NCI-H2081 (cell line): ENCODE measurements around the gene ARID1B.

Experiments used
- DNase-seq, 2 experiments: peaks; one replicate each; lab custom pipeline; 2025; lab: John Stamatoyannopoulos, UW

Gene ARID1B

GRCh38 chr6:157054531-157054979 is 277.4 kb downstream of the ARID1B start:
- DNase-seq: no peak

DNA sequence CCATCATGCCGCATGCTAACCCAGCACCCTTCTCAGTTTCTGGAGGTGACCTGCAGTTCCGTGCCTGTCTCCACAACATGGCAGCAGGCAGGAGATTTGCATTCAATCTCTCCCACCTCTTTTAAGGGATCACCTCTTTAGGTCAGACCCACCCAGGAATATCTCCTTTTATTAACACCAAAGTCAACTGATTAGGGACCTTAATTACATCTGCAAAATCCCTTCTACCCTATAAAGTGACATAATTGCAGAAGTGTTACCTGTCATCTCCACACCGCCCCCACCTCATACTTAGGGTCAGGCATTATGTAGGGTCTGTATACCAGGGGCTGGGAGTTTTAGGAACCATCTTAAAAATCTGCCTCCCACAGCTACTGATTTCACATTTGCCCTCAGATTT is 278.7 kb downstream of the ARID1B start:
- DNase-seq: no peak

DNA sequence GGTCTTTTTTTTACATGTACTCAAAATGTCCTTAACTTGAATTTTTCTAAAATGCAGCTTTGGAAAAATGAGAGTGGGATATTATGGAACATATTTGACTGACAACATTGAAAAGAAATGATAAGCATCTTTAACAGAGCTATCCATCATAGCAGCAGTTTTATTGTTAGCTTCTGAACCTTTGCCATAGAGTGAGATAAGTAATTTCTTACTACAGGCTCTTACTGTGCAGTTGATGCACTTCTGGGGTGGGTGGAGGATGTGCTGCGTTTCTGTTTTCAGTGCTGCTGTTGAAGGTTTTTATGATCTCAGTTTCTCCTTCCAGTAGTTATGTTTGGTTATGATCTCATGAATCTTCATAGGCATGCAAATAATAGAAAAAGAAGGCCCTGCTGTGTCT is 279.1 kb downstream of the ARID1B start:
- no peak for DNase-seq

DNA sequence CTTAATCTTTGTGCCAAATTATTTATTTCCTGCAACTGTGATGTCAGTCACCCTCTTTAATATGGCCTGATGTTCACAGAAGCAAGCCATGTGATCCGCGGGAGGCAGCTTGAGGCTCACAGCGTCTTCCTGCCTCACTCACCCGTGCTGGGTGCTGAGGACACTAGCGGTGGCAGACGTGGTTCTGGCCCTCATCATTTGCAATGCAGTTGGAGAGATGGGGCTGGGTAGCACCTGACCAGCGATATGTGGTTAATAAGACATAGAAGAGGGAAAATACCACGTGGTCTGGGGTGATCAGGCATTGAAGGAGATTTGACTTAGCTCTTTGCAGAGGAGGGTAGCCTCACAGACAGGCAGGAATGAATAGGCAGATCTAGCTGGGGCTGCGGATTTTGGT is 281.4 kb downstream of the ARID1B start:
- DNase-seq: no peak

- DNase-seq: no peak
These were observed 282.6 kb downstream of the ARID1B start for GRCh38 chr6:157059781-157060180.

DNA sequence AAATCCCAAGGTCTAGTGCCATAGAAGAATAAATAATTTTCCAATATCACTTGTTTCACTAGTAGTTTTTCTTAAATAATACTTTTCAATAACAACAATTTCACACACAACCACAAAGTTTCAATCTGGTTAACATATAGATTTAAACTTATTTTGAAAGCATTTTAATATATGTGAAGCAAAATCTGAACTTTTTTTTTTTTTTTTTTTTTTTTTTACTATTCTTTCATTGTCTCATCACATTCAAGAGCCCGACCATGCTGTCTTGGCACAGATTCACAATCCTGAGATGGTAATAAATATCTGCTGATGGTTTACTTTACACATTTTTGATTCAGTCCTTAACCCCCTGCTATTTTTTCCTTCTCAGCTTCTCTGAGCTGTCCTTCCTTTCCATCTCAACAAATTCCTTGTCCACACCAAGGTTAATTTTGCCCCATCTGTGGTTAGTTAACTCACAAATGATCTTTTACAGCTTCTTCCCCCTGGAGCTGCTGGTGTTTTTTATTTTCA is 283.3 kb downstream of the ARID1B start:
- no peak for DNase-seq

DNA sequence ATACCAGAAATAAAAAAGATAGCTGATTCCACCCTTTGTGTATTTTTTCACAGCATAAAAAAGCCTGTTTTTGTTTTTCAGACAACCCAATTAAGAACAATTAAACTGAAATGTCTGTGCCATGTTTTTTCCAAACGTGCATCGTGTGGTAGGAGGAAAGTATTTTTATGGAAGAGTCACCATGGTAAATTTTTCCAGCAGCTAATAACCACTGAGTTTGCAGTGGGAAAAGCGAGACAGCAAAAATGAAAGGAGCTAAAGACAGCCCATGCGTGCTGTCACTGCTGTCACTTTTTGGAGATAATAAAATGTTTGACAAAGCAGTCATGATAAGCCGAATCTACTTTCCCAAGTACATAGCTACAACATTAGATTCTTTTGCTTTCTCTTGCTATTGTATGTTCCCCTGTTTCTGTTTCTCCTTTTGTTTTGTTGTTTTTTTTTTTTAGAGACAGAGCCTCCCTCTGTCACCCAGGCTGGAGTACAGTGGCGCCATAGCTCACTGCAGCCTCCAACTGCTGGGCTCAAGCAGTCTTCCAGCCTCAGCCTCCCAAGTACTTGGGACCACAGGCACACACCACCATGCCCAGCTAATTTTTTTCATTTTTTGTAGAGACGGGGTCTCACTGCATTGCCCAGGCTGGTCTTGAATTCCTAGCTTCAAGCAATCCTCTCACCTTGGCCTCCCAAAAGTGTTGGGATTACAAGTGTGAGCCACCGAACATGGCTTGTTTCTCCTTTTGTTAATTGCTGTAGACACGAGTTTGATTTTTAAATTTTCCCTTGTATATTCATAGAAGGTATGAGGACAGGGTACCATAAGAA is 284.8 kb downstream of the ARID1B start:
- no peak for DNase-seq

DNA sequence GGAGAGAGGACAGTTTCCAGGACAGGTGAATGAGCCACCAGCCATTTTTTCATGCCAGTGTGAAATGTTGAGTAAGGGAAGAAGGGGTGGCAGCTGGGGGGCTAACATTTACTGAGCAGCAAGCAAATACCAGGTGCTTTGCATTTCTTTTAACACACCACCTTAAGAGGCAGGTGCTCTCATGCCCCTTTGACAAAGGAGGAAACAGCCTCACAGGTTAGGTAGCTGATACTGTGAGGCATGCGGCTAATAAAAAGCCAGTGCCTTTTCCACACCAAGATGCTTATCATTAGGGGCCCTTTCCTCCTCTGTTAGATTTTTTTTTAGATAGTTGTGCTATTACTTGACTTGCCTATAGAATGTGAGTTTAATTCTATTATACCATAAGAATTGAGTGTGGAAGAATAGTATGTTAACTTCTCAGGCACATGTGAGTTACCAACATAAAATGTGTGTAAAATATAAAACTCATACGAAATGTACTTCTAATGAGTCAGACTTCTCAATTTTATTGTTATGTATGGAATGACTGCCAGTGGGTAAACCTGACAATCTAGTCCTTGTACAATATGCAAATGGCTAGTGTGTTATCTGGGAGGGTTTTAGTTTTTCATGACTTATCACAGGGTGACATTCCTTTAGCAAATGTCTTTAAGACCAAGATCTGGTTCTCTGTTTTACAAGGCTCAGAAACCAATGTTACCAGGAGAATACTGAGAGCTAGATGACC is 286.2 kb downstream of the ARID1B start:
- no peak for DNase-seq

DNA sequence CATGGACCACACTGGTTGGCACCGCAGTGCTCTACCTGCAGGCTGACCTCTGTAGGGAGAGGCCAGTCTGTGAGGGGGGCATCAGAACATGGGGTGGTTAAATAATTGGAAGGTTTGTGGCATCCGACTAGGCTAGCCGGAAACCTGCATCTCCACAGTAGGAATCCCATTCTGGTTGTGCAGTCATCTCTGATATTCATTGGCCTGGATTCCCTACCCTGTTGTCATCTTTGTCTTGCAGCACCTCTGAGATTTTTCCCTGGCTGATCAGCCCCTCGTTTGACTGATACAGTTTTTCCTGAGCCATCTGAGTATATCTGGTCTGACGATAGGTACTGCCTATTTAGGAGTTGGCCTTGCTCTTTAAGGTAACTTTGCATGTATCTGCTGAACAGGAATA is 286.7 kb downstream of the ARID1B start:
- no peak for DNase-seq

DNA sequence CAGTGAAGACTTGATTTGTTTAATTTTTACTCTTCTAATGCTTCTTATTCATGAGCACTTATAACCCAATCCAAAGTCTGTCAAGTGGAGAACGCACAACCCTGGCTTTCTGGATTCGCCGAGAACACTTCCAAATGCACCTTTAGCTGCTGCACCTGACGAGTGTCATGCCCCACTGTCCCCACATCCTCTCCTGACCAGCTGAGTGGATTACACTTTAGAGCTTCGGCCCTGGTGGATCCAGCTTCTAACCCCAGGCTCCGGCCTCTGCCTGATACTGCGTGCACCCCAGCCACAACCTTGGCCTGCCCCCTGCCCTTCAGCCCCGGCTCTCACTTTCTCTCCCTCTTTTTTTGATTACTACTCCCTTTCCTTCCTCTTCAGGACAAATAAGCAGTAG is 287.3 kb downstream of the ARID1B start:
- DNase-seq: no peak

GRCh38 chr6:157065366-157065765 is 288.2 kb downstream of the ARID1B start:
- no peak for DNase-seq

- DNase-seq: no peak
These were observed 289.8 kb downstream of the ARID1B start for GRCh38 chr6:157066781-157067491.

- no peak for DNase-seq
These were observed 290.3 kb downstream of the ARID1B start for GRCh38 chr6:157067507-157067906.

GRCh38 chr6:157068691-157069324 is 291.6 kb downstream of the ARID1B start:
- DNase-seq: no peak

DNA sequence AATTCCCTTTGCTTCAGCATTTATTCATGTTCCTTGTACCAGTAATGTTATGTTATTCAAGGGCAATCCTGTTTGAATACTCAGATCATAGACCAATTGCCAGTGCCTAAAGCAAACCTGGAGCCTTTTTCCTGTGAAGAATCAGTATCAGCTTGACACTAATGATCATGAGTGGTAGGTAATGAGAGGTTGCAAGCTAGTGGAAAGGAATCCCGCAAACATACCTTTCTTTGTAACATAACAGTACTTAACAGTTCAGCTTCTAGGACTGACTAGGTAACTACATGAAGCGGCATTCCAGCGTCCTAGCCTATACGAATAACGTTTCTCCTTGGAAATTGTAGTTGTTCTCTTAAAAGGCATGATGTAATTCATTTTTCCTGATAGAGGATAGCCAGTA is 292.4 kb downstream of the ARID1B start:
- peak in 1 of 2 experiments; percentile 26 for DNase-seq

- peak in 1 of 2 experiments; percentile 36 for DNase-seq
These were observed 293.4 kb downstream of the ARID1B start for GRCh38 chr6:157070403-157071107.

GRCh38 chr6:157072128-157072527 is 294.9 kb downstream of the ARID1B start:
- DNase-seq: no peak

DNA sequence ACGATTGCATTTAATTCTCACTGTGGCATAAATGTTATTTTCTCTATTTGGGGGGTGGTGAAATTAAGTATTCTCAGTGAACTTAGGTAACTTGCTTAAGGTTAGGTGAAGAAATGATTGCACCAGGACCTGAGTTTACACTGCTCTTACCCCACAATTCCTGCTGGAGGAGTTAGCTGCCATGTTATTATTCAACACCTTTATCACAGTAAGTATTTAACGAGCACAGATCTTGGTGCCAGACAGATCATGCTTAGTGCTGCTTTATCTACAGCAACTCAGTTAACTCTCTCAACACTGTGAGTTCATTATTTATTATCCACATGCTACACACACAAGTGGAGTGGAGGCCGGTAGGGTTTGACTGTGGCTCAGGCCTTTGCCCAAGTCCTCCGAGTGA is 296.4 kb downstream of the ARID1B start:
- DNase-seq: no peak

DNA sequence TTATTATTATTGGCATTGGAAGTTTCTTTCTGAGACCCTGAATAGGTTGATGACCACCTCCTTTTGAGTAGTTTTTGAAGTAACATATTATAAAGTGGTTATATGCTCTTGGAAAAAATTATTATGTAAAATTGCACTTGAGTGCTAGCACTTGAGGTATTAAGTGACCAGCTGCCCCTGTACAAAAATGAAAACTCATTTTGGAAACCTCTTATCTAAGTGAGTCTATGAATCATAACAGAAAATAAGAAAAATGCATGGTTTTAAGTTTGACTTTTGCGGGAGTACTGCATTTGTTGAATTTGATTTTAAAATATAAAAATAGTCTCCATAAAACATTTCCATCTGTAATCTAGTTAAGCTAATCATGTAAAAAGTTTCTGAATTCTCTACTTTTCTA is 297.8 kb downstream of the ARID1B start:
- DNase-seq: no peak

DNA sequence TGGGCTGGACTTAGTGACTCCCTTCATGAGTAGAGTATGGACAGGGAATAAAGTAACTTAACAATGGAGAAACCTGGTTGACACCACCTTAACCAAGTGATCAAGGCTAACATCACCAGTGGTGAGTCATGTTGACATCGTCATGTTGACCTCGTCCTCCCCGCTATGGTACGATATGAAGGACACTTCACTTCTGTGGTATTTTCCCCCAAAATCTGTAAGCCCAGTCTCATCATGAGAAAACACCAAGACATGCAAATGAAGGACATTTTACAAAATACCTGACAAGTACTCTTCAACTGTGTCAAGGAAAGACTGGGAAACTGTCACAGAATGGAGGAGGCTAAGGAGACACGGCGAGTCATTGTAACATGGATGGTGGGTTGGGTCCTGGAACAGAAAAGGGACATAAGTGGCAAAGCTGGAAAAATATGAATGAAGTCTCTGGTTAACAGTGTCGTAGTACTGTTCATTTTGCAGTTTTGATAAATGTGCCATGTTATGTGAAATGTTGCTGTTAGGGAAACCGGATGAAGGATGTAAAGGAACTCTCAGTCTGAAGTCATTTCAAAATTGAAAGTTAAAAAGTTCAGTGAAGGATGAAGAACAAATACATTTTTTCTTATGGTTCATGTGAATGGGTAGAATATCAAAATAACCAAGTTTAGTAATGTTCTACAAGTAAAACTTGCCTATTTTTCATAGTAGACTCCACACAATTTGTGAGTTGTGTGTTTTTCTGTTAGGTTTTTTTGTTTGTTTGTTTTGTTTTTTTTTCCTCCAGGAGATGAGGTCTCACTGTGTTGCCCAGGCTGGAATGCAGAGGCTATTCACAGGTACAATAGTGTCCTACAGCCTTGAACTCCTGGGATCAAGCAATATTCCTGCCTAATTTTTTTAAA is 298.6 kb downstream of the ARID1B start:
- no peak for DNase-seq
